Measurements from ENCODE around the gene TEFM. TPM values are rescaled to one million over a fixed set of nuclear protein-coding genes. Genes with fewer than 3 reads are reported as not detected.
"Not testable (repeated sequence)": the region's sequence is repeated elsewhere in the genome, so short reads cannot be mapped to it uniquely, and the experiment has no call there.

TEFM gene
- total RNA-seq, 2 experiments from 2014 or later, result 13.4 to 15.3 TPM

- H3K4me1 Mint-ChIP-seq, result no peaks in the 10 kb centered on the region
- ChIA-PET POLR2A (interaction anchor here (0.7 kb wide), 1 partner anchor 442 kb away, joined by 3 read pairs; no protein-coding TSS in a partner anchor), CTCF (interaction anchor here (1.0 kb wide), 1 partner anchor 139 kb away, joined by 3 read pairs; no protein-coding TSS in a partner anchor)
- no peak overlapping the region for H3K4me3 Mint-ChIP-seq
- no peaks in the 10 kb centered on the region for H3K36me3 Mint-ChIP-seq (ENCODE audit: low read depth)
- DNase-seq (no peak), ATAC-seq (no peak)
- intact Hi-C loops (cut with DNase I, micrococcal nuclease), result no loop called here
- no peaks in the 10 kb centered on the region for H3K9me3 Mint-ChIP-seq (ENCODE audit: low read depth)
- H3K27ac Mint-ChIP-seq, result no peak overlapping the region
- H3K27me3 Mint-ChIP-seq, result peaks cover 10% of the 10 kb centered on the region
Observed at GRCh38 chr17:30930495-30930894, 24.5 kb upstream of the TEFM start.

DNA sequence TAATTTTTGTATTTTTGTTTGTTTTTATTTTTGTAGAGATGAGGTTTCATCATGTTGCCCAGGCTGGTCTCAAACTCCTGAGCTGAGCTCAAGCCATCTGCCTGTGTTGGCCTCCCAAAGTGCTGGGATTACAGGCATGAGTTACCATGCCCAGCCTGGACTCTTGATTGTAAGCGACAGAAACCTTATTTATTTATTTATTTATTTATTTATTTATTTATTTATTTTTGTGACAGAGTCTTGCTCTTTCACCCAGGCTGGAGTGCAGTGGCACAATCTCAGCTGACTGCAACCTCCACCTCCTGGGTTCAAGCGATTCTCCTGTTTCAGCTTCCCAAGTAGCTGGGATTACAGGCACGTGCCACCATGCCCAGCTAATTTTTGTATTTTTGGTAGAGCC, 23.8 kb upstream of the TEFM start:
- H3K4me1 Mint-ChIP-seq; H3K36me3 Mint-ChIP-seq (ENCODE audit: low read depth); ATAC-seq; H3K9me3 Mint-ChIP-seq (ENCODE audit: low read depth); H3K4me3 Mint-ChIP-seq; intact Hi-C loops (cut with DNase I, micrococcal nuclease); H3K27ac Mint-ChIP-seq; DNase-seq: not testable (repeated sequence)
- ChIA-PET CTCF (interaction anchor here (1.0 kb wide), 1 partner anchor 140 kb away, joined by 3 read pairs; no protein-coding TSS in a partner anchor), POLR2A (interaction anchor here (0.7 kb wide), 1 partner anchor 443 kb away, joined by 3 read pairs; no protein-coding TSS in a partner anchor)
- peaks cover 11% of the 10 kb centered on the region for H3K27me3 Mint-ChIP-seq

GRCh38 chr17:30929081-30929633, 23.1 kb upstream of the TEFM start:
- no peaks in the 10 kb centered on the region for H3K36me3 Mint-ChIP-seq (ENCODE audit: low read depth)
- no peak overlapping the region for H3K4me3 Mint-ChIP-seq
- ChIA-PET POLR2A (no interaction called here), CTCF (interaction anchor here (0.6 to 0.8 kb wide), 2 partner anchors 460 to 685 kb away, joined by 3 to 5 read pairs; no protein-coding TSS in a partner anchor)
- ATAC-seq (no peak), DNase-seq (no peak)
- H3K27me3 Mint-ChIP-seq, result peaks cover 15% of the 10 kb centered on the region
- intact Hi-C loops (cut with DNase I, micrococcal nuclease), result no loop called here
- no peak overlapping the region for H3K27ac Mint-ChIP-seq
- H3K4me1 Mint-ChIP-seq, result no peaks in the 10 kb centered on the region
- no peaks in the 10 kb centered on the region for H3K9me3 Mint-ChIP-seq (ENCODE audit: low read depth)

DNA sequence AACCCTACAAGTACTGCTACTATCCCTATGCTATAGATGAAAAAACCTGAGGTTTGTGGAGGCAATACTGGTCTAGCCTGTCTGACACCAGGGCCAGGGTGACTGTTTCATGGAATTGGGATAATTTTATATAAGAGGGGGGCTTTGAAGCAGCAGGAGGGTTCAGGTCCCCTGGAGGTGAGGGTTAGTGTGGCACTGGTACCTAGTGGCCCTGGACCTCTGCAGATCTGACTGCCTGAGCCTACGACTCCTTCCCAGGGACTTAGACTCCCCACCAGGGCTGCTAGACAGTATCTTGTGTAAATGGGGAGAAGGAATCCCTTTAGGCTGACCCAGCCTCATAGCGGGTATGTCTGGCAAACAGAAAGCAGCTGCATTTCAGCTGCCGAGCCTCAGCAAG, 22.5 kb upstream of the TEFM start:
- ChIA-PET POLR2A (no interaction called here), CTCF (interaction anchor here (0.6 to 0.8 kb wide), 2 partner anchors 461 to 684 kb away, joined by 3 to 5 read pairs; no protein-coding TSS in a partner anchor)
- Mint-ChIP-seq H3K36me3 (ENCODE audit: low read depth) (no peaks in the 10 kb centered on the region), H3K27ac (no peak overlapping the region), H3K4me3 (no peak overlapping the region), H3K27me3 (peaks cover 17% of the 10 kb centered on the region), H3K4me1 (no peaks in the 10 kb centered on the region), H3K9me3 (ENCODE audit: low read depth) (no peaks in the 10 kb centered on the region)
- DNase-seq, result no peak
- no peak for ATAC-seq
- intact Hi-C loops (cut with DNase I, micrococcal nuclease), result no loop called here

DNA sequence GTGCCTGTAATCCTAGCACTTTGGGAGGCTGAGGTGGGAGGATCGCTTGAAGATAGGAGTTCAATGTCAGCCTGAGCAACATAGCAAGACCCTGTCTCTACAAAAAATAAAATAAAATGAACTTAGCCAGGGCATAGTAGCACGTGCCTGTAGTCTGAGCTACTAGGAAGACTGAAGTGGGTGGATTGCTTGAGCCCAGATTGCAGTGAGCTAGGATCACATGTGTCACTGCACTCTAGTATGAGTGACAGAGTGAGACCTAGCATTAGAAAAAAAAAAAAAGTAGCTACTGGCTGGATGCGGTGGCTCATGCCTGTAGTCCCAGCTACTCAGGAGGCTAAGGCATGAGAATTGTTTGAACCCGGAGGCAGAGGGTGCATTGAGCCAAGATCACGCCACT, 21.7 kb upstream of the TEFM start:
- ChIA-PET CTCF (interaction anchor here (0.6 to 1.2 kb wide), 4 partner anchors 9 to 993 kb away, joined by 3 to 4 read pairs (median 4); no protein-coding TSS in a partner anchor), POLR2A (no interaction called here)
- Mint-ChIP-seq H3K27me3 (peaks cover 22% of the 10 kb centered on the region), H3K27ac (no peak overlapping the region), H3K9me3 (ENCODE audit: low read depth) (no peaks in the 10 kb centered on the region), H3K4me3 (no peak overlapping the region), H3K4me1 (peaks cover 2% of the 10 kb centered on the region), H3K36me3 (ENCODE audit: low read depth) (peaks cover 1% of the 10 kb centered on the region)
- ATAC-seq, result no peak
- no peak for DNase-seq
- intact Hi-C loops (cut with DNase I, micrococcal nuclease), result no loop called here

- no peak for DNase-seq
- Mint-ChIP-seq H3K27ac (no peak overlapping the region), H3K9me3 (ENCODE audit: low read depth) (no peaks in the 10 kb centered on the region), H3K4me3 (no peak overlapping the region), H3K36me3 (ENCODE audit: low read depth) (peaks cover 2% of the 10 kb centered on the region), H3K4me1 (peaks cover 7% of the 10 kb centered on the region), H3K27me3 (peaks cover 27% of the 10 kb centered on the region)
- ChIA-PET POLR2A (no interaction called here), CTCF (interaction anchor here (1.0 to 1.3 kb wide), 2 partner anchors 12 to 27 kb away, joined by 3 to 4 read pairs; no protein-coding TSS in a partner anchor)
- ATAC-seq, result peak; percentile 57
- intact Hi-C loops (cut with DNase I, micrococcal nuclease), result no loop called here
Observed at GRCh38 chr17:30926516-30926915, 20.5 kb upstream of the TEFM start.

DNA sequence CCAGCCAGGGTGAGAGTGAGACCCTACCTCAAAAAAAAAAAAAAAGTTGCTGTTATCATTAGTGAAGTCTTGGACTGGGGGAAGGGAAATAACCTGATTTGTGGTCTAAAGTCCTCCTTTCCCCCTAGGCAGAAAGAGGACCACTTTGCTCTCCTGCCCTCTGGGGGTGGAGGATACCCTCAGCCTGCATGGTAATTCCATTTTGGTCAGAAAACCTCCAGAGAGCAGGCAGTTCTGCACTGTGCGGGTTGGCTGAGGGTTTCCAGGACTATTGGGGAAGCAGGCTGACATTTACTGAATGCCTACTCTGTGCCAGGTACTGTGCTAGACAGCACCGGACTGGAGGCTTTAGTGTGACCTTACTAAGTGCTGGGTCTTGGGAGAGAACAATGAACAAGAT, 18.3 kb upstream of the TEFM start:
- no peak overlapping the region for H3K27ac Mint-ChIP-seq
- DNase-seq, result no peak
- H3K9me3 Mint-ChIP-seq (ENCODE audit: low read depth), result no peaks in the 10 kb centered on the region
- peaks cover 2% of the 10 kb centered on the region for H3K36me3 Mint-ChIP-seq (ENCODE audit: low read depth)
- no peak for ATAC-seq
- intact Hi-C loops (cut with DNase I, micrococcal nuclease), result no loop called here
- POLR2A ChIA-PET, result interaction anchor here (0.6 kb wide), 1 partner anchor 490 kb away, joined by 4 read pairs; no protein-coding TSS in a partner anchor
- no peak overlapping the region for H3K4me3 Mint-ChIP-seq
- CTCF ChIA-PET, result interaction anchor here (0.6 to 1.5 kb wide), 2 partner anchors 46 to 288 kb away, joined by 3 to 5 read pairs; partner anchors contain the start of gene RNF135
- H3K27me3 Mint-ChIP-seq, result peaks cover 39% of the 10 kb centered on the region
- peaks cover 9% of the 10 kb centered on the region for H3K4me1 Mint-ChIP-seq

GRCh38 chr17:30922235-30923030, 16.4 kb upstream of the TEFM start:
- H3K4me1 Mint-ChIP-seq, result peaks cover 9% of the 10 kb centered on the region
- DNase-seq, result peak; percentile 16
- no peaks in the 10 kb centered on the region for H3K9me3 Mint-ChIP-seq (ENCODE audit: low read depth)
- H3K27me3 Mint-ChIP-seq, result peaks cover 39% of the 10 kb centered on the region
- H3K4me3 Mint-ChIP-seq, result peak overlapping the region; percentile 48
- peaks cover 2% of the 10 kb centered on the region for H3K36me3 Mint-ChIP-seq (ENCODE audit: low read depth)
- intact Hi-C loops (cut with DNase I, micrococcal nuclease), result loop anchor here in 1 of 2 experiments (1.0 kb wide), 1 partner anchor 49 kb away; the partner anchor contains the start of gene RNF135
- H3K27ac Mint-ChIP-seq, result no peak overlapping the region
- peak; percentile 42 for ATAC-seq
- ChIA-PET POLR2A (no interaction called here), CTCF (no interaction called here)

GRCh38 chr17:30921544-30922196, 15.6 kb upstream of the TEFM start, which contains the start of gene ADAP2:
ADAP2 (plus strand) TSS chr17:30921945; CDS start chr17:30922015, 70 bp downstream.
- peak; percentile 10 for DNase-seq
- H3K4me3 Mint-ChIP-seq, result peak within 1 kb of the TSS; percentile 48
- H3K36me3 Mint-ChIP-seq (ENCODE audit: low read depth), result peaks cover 2% of the 10 kb centered on the region
- H3K27me3 Mint-ChIP-seq, result peaks cover 34% of the 10 kb centered on the region
- ChIA-PET POLR2A (no interaction called here), CTCF (no interaction called here)
- intact Hi-C loops (cut with DNase I, micrococcal nuclease), result no loop called here
- no peaks in the 10 kb centered on the region for H3K9me3 Mint-ChIP-seq (ENCODE audit: low read depth)
- H3K4me1 Mint-ChIP-seq, result peaks cover 9% of the 10 kb centered on the region
- no peak for ATAC-seq
- H3K27ac Mint-ChIP-seq, result no peak within 1 kb of the TSS

DNA sequence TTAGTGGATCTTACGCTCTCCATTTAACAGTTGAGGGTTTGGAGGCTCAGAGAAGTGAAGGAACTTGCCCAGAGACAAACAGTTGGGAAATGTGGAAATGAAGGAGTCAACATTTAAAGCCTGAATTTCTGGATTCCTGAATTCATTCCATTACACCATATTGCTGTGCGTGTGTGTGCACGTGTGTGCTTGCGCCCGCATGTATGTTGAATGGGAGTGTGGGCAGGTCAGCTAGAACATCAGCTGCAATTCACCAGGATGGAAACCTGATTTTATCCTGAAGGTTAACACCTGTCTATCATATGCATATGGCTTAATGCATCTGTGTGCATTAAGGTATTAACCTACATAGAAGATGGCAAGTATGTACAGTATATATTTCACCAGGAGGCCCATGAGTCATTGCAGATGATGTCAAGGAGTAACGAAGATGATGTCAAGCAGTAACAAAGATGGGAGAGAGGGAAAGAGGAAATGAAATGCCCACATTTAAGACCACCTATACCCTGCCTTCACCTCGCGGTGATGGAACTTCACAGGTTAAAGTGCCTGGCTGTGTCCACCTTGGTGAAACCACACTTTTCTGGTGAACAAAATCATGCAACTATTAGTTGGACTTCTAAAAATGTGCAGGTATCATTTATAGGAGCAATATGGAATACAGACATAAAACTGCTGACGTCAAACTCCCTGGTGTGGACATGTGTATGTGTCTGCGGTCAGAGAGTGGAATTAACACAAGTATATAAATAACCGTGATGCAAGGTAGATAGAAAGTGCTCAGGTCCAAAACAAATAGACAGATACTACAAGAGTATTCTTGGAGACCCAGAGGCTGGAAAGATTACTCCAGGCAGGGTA, 14.9 kb upstream of the TEFM start:
- Mint-ChIP-seq H3K9me3 (ENCODE audit: low read depth) (no peaks in the 10 kb centered on the region), H3K4me3 (peak overlapping the region; percentile 31), H3K36me3 (ENCODE audit: low read depth) (peaks cover 2% of the 10 kb centered on the region), H3K4me1 (peaks cover 9% of the 10 kb centered on the region), H3K27me3 (peaks cover 30% of the 10 kb centered on the region), H3K27ac (no peak overlapping the region)
- ATAC-seq (no peak), DNase-seq (no peak)
- ChIA-PET POLR2A (no interaction called here), CTCF (no interaction called here)
- intact Hi-C loops (cut with DNase I, micrococcal nuclease), result no loop called here

- Mint-ChIP-seq H3K9me3 (ENCODE audit: low read depth) (no peaks in the 10 kb centered on the region), H3K27me3 (peaks cover 28% of the 10 kb centered on the region), H3K4me3 (no peak overlapping the region), H3K4me1 (peaks cover 9% of the 10 kb centered on the region), H3K36me3 (ENCODE audit: low read depth) (peaks cover 2% of the 10 kb centered on the region), H3K27ac (no peak overlapping the region)
- DNase-seq (no peak), ATAC-seq (no peak)
- ChIA-PET POLR2A (no interaction called here), CTCF (no interaction called here)
- intact Hi-C loops (cut with DNase I, micrococcal nuclease), result no loop called here
Observed at GRCh38 chr17:30920282-30920681, 14.2 kb upstream of the TEFM start.

Measured in activated CD4-positive, alpha-beta T cell treated with anti-CD3 and anti-CD28 coated beads for 36 hours (primary cell).